Neural progenitor cell (in vitro differentiated cells): ENCODE data around the gene IGDCC3. TPM values are rescaled to one million over a fixed set of nuclear protein-coding genes. Genes with fewer than 3 reads are reported as not detected.

Source experiments
- DNase-seq: peaks from one replicate; pipeline ENCODE4 v3.0.0-alpha.2; 2016; ENCODE audit warnings: low spot score
- H2AFZ ChIP-seq: fragments of 200-600 bp; sonication (generic); replicated peaks from 2 replicates; pipeline ENCODE4 v1.6.1; 2016; ENCODE audit warnings: antibody characterized with exemption
- H3F3A ChIP-seq: fragments of 200-600 bp; sonication (generic); 2 replicates; pipeline ENCODE4 v1.6.1; 2016; ENCODE audit warnings: antibody characterized with exemption, low read depth
- H3K27ac ChIP-seq: fragments of 200-600 bp; sonication (generic); 2 replicates; pipeline ENCODE4 v1.5.1; 2016; ENCODE audit warnings: mild to moderate bottlenecking
- H3K27me3 ChIP-seq: fragments of 200-600 bp; sonication (generic); 2 replicates; pipeline ENCODE4 v1.6.1; 2016; ENCODE audit warnings: mild to moderate bottlenecking, moderate library complexity
- H3K36me3 ChIP-seq: fragments of 200-600 bp; sonication (generic); 2 replicates; pipeline ENCODE4 v1.5.1; 2016
- H3K4me1 ChIP-seq: fragments of 200-600 bp; sonication (generic); 2 replicates; pipeline ENCODE4 v1.6.1; 2016; ENCODE audit warnings: mixed run types
- H3K4me2 ChIP-seq: fragments of 200-600 bp; sonication (generic); 2 replicates; pipeline ENCODE4 v1.6.1; 2016
- H3K4me3 ChIP-seq: fragments of 200-600 bp; sonication (generic); 2 replicates; pipeline ENCODE4 v1.5.1; 2016
- H3K79me2 ChIP-seq: fragments of 200-600 bp; sonication (generic); 2 replicates; pipeline ENCODE4 v1.6.1; 2016; ENCODE audit warnings: low read depth
- H3K9ac ChIP-seq: fragments of 200-600 bp; sonication (generic); 2 replicates; pipeline ENCODE4 v1.6.1; 2016
- H3K9me3 ChIP-seq: fragments of 200-600 bp; sonication (generic); 2 replicates; pipeline ENCODE4 v1.5.1; 2016; ENCODE audit warnings: low read depth
- H4K20me1 ChIP-seq: fragments of 200-600 bp; sonication (generic); 2 replicates; pipeline ENCODE4 v1.6.1; 2016; ENCODE audit warnings: low read depth
- H3K27ac Mint-ChIP-seq: 3 replicates; pipeline ENCODE4 v1.8.0; 2021; ENCODE audit warnings: mixed read lengths
- H3K27me3 Mint-ChIP-seq: 2 replicates; pipeline ENCODE4 v1.8.0; 2022; ENCODE audit warnings: low read depth, mild to moderate bottlenecking, inconsistent platforms, moderate library complexity, mixed read lengths; ENCODE audit not compliant: insufficient read depth
- H3K36me3 Mint-ChIP-seq: 3 replicates; pipeline ENCODE4 v1.8.0; 2021; ENCODE audit warnings: mixed read lengths
- H3K4me1 Mint-ChIP-seq: 3 replicates; pipeline ENCODE4 v1.8.0; 2021; ENCODE audit warnings: mixed read lengths
- H3K4me3 Mint-ChIP-seq: 3 replicates; pipeline ENCODE4 v1.8.0; 2021; ENCODE audit warnings: mild to moderate bottlenecking, moderate library complexity, mixed read lengths
- H3K9me3 Mint-ChIP-seq: 3 replicates; pipeline ENCODE4 v1.8.0; 2020; ENCODE audit warnings: mixed read lengths
- EZH2 ChIP-seq: fragments of 200-600 bp; sonication (generic); IDR thresholded peaks from 2 replicates; pipeline ENCODE4 v1.6.1; 2017; ENCODE audit warnings: antibody characterized with exemption, mild to moderate bottlenecking, moderate library complexity
- EZH2phosphoT487 ChIP-seq: fragments of 200-600 bp; sonication (generic); IDR thresholded peaks from 2 replicates; pipeline ENCODE4 v1.6.1; 2017; ENCODE audit warnings: antibody characterized with exemption
- total RNA-seq: library from RNA; depleted of rRNA; stranded (reverse); fragments of >200 nt; gene quantifications from 2 replicates; pipeline ENCODE4 v1.2.3, GENCODE V29; 2015; ENCODE audit warnings: low replicate concordance
- TF ChIP-seq, protein P1 (sequence below): fragments of 200-600 bp; sonication (generic); IDR thresholded peaks from 2 replicates; pipeline ENCODE4 v1.5.1; 2017; ENCODE audit warnings: antibody characterized with exemption, mild to moderate bottlenecking

The IGDCC3 gene
- total RNA-seq, 1 donor from 2014 or later = 15.8 TPM

DNA sequence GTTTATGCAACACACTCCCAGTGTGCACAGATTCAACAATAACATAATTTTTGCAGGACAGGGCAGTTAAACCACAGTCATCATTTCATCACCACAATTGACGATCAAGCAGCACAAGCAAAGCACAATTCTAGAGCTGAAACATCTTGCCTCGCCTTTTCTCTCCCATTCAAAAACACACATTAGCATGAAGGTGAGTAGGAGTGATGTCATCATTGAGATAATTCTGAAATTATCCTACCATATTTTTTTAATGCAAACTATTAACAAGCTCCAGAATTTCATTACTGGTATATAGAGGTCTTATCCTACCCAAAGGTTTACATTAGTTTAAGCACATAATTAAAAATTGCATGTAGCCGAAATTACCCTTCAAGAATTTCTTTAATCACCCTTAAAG, 3.5 kb downstream of the IGDCC3 start:
- Mint-ChIP-seq H3K36me3 (peaks cover 23% of the 10 kb centered on the region), H3K27me3 (peaks cover 11% of the 10 kb centered on the region), H3K27ac (no peak overlapping the region), H3K4me1 (peaks cover 68% of the 10 kb centered on the region), H3K9me3 (no peaks in the 10 kb centered on the region), H3K4me3 (peak overlapping the region; percentile 64)
- H3F3A ChIP-seq = peaks cover 59% of the 10 kb centered on the region
- no peak for DNase-seq
- peaks cover 9% of the 10 kb centered on the region for H3K79me2 ChIP-seq
- H3K9me3 ChIP-seq = no peaks in the 10 kb centered on the region
- H3K4me2 ChIP-seq = no peak overlapping the region
- no peak overlapping the region for H3K4me3 ChIP-seq
- no peak overlapping the region for H3K27ac ChIP-seq
- H3K36me3 ChIP-seq = no peaks in the 10 kb centered on the region
- TF ChIP-seq, protein P1, sequence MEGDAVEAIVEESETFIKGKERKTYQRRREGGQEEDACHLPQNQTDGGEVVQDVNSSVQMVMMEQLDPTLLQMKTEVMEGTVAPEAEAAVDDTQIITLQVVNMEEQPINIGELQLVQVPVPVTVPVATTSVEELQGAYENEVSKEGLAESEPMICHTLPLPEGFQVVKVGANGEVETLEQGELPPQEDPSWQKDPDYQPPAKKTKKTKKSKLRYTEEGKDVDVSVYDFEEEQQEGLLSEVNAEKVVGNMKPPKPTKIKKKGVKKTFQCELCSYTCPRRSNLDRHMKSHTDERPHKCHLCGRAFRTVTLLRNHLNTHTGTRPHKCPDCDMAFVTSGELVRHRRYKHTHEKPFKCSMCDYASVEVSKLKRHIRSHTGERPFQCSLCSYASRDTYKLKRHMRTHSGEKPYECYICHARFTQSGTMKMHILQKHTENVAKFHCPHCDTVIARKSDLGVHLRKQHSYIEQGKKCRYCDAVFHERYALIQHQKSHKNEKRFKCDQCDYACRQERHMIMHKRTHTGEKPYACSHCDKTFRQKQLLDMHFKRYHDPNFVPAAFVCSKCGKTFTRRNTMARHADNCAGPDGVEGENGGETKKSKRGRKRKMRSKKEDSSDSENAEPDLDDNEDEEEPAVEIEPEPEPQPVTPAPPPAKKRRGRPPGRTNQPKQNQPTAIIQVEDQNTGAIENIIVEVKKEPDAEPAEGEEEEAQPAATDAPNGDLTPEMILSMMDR = no peak
- no peak for TF ChIP-seq EZH2phosphoT487
- no peak for TF ChIP-seq EZH2
- no peak overlapping the region for H3K9ac ChIP-seq
- peaks cover 49% of the 10 kb centered on the region for H3K4me1 ChIP-seq
- peaks cover 50% of the 10 kb centered on the region for H4K20me1 ChIP-seq
- peaks cover 57% of the 10 kb centered on the region for H3K27me3 ChIP-seq
- no peak overlapping the region for H2AFZ ChIP-seq

DNA sequence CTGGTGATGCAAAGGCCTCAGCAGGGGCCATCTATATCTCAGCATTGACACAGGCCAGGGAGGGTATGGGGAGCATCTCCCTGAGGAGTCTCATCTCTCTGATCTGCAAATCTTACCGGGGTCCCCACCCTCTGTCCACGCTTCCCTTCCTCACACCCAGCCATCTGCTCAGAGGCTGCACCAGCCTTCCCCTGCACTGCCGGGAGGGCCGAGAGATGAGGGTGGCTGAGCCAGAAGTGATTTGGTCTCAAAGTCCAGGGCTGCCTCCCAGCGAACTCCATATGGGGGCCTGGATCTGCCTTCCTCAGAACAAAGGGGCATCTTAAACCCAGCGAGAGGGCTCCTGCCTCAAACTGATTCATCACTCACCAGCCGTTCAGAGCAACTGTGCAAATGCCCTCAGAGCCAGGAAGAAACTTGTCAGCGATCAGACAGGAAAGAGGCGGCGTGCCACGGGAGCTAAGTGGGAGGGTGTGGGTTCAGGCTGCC, 4.6 kb downstream of the IGDCC3 start:
- H3K4me2 ChIP-seq = peak overlapping the region; percentile 63
- H4K20me1 ChIP-seq = peaks cover 61% of the 10 kb centered on the region
- Mint-ChIP-seq H3K4me1 (peaks cover 72% of the 10 kb centered on the region), H3K36me3 (peaks cover 28% of the 10 kb centered on the region), H3K27ac (peak overlapping the region; percentile 93), H3K9me3 (no peaks in the 10 kb centered on the region), H3K4me3 (peak overlapping the region; percentile 61), H3K27me3 (peaks cover 11% of the 10 kb centered on the region)
- H3F3A ChIP-seq = peaks cover 59% of the 10 kb centered on the region
- H3K9ac ChIP-seq = no peak overlapping the region
- H3K79me2 ChIP-seq = peaks cover 9% of the 10 kb centered on the region
- no peak overlapping the region for H3K4me3 ChIP-seq
- H3K4me1 ChIP-seq = peaks cover 60% of the 10 kb centered on the region
- no peaks in the 10 kb centered on the region for H3K9me3 ChIP-seq
- H3K27me3 ChIP-seq = peaks cover 52% of the 10 kb centered on the region
- DNase-seq = peak; percentile 56
- H2AFZ ChIP-seq = no peak overlapping the region
- TF ChIP-seq, protein P1 = no peak
- no peak for TF ChIP-seq EZH2
- no peak for TF ChIP-seq EZH2phosphoT487
- H3K36me3 ChIP-seq = no peaks in the 10 kb centered on the region
- H3K27ac ChIP-seq = no peak overlapping the region

DNA sequence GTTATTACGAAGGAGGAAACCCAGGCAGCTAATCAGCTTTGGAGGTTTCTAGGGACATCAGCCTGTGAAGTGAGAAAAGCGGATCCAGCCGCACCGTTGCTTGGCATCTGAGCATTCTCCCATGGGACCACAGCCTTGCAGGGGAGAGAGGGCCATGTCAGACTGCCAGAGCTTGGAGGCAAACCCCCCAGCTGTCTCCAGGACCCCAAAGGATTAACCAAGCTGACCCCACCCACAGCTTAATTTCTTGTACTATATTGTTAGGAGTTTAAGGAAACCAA, 5.1 kb downstream of the IGDCC3 start:
- TF ChIP-seq EZH2 (no peak), EZH2phosphoT487 (no peak)
- TF ChIP-seq, protein P1 = no peak
- no peak overlapping the region for H3K27ac ChIP-seq

More for the DNA sequence above, 5.1 kb downstream of the IGDCC3 start:
- Histone ChIP-seq H3K9me3 (no peaks in the 10 kb centered on the region), H3K9ac (no peak overlapping the region), H3K4me2 (peak overlapping the region; percentile 63), H3K36me3 (no peaks in the 10 kb centered on the region), H2AFZ (no peak overlapping the region), H4K20me1 (peaks cover 63% of the 10 kb centered on the region), H3F3A (peaks cover 60% of the 10 kb centered on the region), H3K4me3 (peak overlapping the region; percentile 16), H3K79me2 (peaks cover 9% of the 10 kb centered on the region), H3K4me1 (peaks cover 65% of the 10 kb centered on the region), H3K27me3 (peaks cover 52% of the 10 kb centered on the region)
- peaks cover 11% of the 10 kb centered on the region for H3K27me3 Mint-ChIP-seq
- DNase-seq = peak; percentile 42
- peaks cover 77% of the 10 kb centered on the region for H3K4me1 Mint-ChIP-seq
- H3K27ac Mint-ChIP-seq = no peak overlapping the region
- H3K9me3 Mint-ChIP-seq = no peaks in the 10 kb centered on the region
- peaks cover 28% of the 10 kb centered on the region for H3K36me3 Mint-ChIP-seq
- no peak overlapping the region for H3K4me3 Mint-ChIP-seq
